Measurements from ENCODE around the gene ZNF445.

Gene ZNF445

GRCh38 chr3:44396200-44397171, 81.0 kb downstream of the ZNF445 start:
- Histone ChIP-seq H3K9ac (ENCODE audit: low read depth, low read length) (no peak overlapping the region), H3K36me3 (ENCODE audit: insufficient read depth, low read depth, low read length) (0 out of 2 replicates have a peak, but pooled peaks cover 3% of the 10 kb centered on the region), H3K27me3 (ENCODE audit: insufficient read depth, low read length) (no peaks in the 10 kb centered on the region), H3K4me3 (ENCODE audit: low read length) (no peak overlapping the region), H3K27ac (ENCODE audit: low read length) (no peak overlapping the region), H3K9me3 (ENCODE audit: insufficient read depth, low read depth, low read length) (no peaks in the 10 kb centered on the region), H3K4me1 (ENCODE audit: insufficient read depth, low read length) (no peaks in the 10 kb centered on the region)

GRCh38 chr3:44395714-44396113, 81.8 kb downstream of the ZNF445 start:
- no peak overlapping the region for H3K4me3 ChIP-seq (ENCODE audit: low read length)

GRCh38 chr3:44392489-44392888, 85.0 kb downstream of the ZNF445 start:
- Histone ChIP-seq H3K27ac (ENCODE audit: low read length) (no peak overlapping the region), H3K4me1 (ENCODE audit: insufficient read depth, low read length) (no peaks in the 10 kb centered on the region), H3K9ac (ENCODE audit: low read depth, low read length) (no peak overlapping the region), H3K27me3 (ENCODE audit: insufficient read depth, low read length) (no peaks in the 10 kb centered on the region), H3K4me3 (ENCODE audit: low read length) (no peak overlapping the region), H3K36me3 (ENCODE audit: insufficient read depth, low read depth, low read length) (0 out of 2 replicates have a peak, but pooled peaks cover 3% of the 10 kb centered on the region), H3K9me3 (ENCODE audit: insufficient read depth, low read depth, low read length) (peaks cover 3% of the 10 kb centered on the region; the same call in 1 of the 2 replicates)

More at GRCh38 chr3:44395714-44396113, 81.8 kb downstream of the ZNF445 start:
- Histone ChIP-seq H3K9me3 (ENCODE audit: insufficient read depth, low read depth, low read length) (no peaks in the 10 kb centered on the region), H3K27me3 (ENCODE audit: insufficient read depth, low read length) (no peaks in the 10 kb centered on the region), H3K36me3 (ENCODE audit: insufficient read depth, low read depth, low read length) (0 out of 2 replicates have a peak, but pooled peaks cover 3% of the 10 kb centered on the region), H3K4me1 (ENCODE audit: insufficient read depth, low read length) (no peaks in the 10 kb centered on the region), H3K9ac (ENCODE audit: low read depth, low read length) (no peak overlapping the region), H3K27ac (ENCODE audit: low read length) (no peak overlapping the region)

GRCh38 chr3:44387404-44387803, 90.1 kb downstream of the ZNF445 start:
- H3K4me1 ChIP-seq (ENCODE audit: insufficient read depth, low read length), result no peaks in the 10 kb centered on the region
- no peak overlapping the region for H3K9ac ChIP-seq (ENCODE audit: low read depth, low read length)
- no peak overlapping the region for H3K4me3 ChIP-seq (ENCODE audit: low read length)
- H3K36me3 ChIP-seq (ENCODE audit: insufficient read depth, low read depth, low read length), result no peaks in the 10 kb centered on the region
- no peak overlapping the region for H3K27ac ChIP-seq (ENCODE audit: low read length)
- peaks cover 25% of the 10 kb centered on the region; the same call in 1 of the 2 replicates for H3K9me3 ChIP-seq (ENCODE audit: insufficient read depth, low read depth, low read length)
- no peaks in the 10 kb centered on the region for H3K27me3 ChIP-seq (ENCODE audit: insufficient read depth, low read length)

All from iPS-20b (cell line).